Fibroblast of lung (primary cell): ENCODE data around the gene CAMK2B. TPM values are rescaled to one million over a fixed set of nuclear protein-coding genes. Genes with fewer than 3 reads are reported as not detected.

Experiments used
- DNase-seq, 2 donors: peaks; one replicate each; pipeline versions ENCODE4 v3.0.0 to v3.0.0-alpha.2; 2010; ENCODE audit warnings: low read depth in 2 of 2
- H2AFZ ChIP-seq: 2 replicates; pipeline ENCODE4 v1.5.1; 2012; ENCODE audit warnings: low read length, control low read depth, inconsistent platforms
- H3K27ac ChIP-seq: 2 replicates; pipeline ENCODE4 v1.5.1; 2011; ENCODE audit warnings: low read length, control low read depth; ENCODE audit not compliant: insufficient read depth
- H3K27me3 ChIP-seq: 2 replicates; pipeline ENCODE4 v1.5.1; 2011; ENCODE audit warnings: mild to moderate bottlenecking, low read length; ENCODE audit not compliant: control insufficient read depth, insufficient read depth
- H3K36me3 ChIP-seq: 2 replicates; pipeline ENCODE4 v1.5.1; 2011; ENCODE audit warnings: low read length; ENCODE audit not compliant: control insufficient read depth, insufficient read depth
- H3K4me1 ChIP-seq: 2 replicates; pipeline ENCODE4 v1.5.1; 2011; ENCODE audit warnings: low read length; ENCODE audit not compliant: control insufficient read depth, insufficient read depth; ENCODE audit errors: extremely low read depth
- H3K4me2 ChIP-seq: 2 replicates; pipeline ENCODE4 v1.5.1; 2011; ENCODE audit warnings: low read length, control low read depth; ENCODE audit not compliant: insufficient read depth; ENCODE audit errors: extremely low read depth
- H3K4me3 ChIP-seq, 4 experiments: fragments of 200-600 bp in 1 of 4; sonication (generic) in 1 of 4; replicated peaks in 1 of 4; 2 replicates each; pipeline ENCODE4 v1.5.1; 2011 to 2016; ENCODE audit warnings: low read length in 4 of 4, low read depth in 3 of 4, mild to moderate bottlenecking in 3 of 4, control low read depth in 2 of 4, inconsistent platforms in 1 of 4, mixed read lengths in 1 of 4; ENCODE audit not compliant: insufficient read depth in 1 of 4; ENCODE audit errors: control extremely low read depth in 1 of 4
- H3K79me2 ChIP-seq: 2 replicates; pipeline ENCODE4 v1.5.1; 2012; ENCODE audit warnings: mild to moderate bottlenecking, low read length, inconsistent platforms; ENCODE audit not compliant: control insufficient read depth, insufficient read depth
- H3K9ac ChIP-seq: 2 replicates; pipeline ENCODE4 v1.5.1; 2011; ENCODE audit warnings: mild to moderate bottlenecking, low read length, control low read depth; ENCODE audit not compliant: insufficient read depth
- H3K9me3 ChIP-seq: 2 replicates; pipeline ENCODE4 v1.5.1; 2012; ENCODE audit warnings: low read depth, low read length; ENCODE audit not compliant: control insufficient read depth, insufficient read depth
- H4K20me1 ChIP-seq: 2 replicates; pipeline ENCODE4 v1.5.1; 2011; ENCODE audit warnings: low read length; ENCODE audit not compliant: control insufficient read depth, insufficient read depth; ENCODE audit errors: extremely low read depth
- EZH2 ChIP-seq: IDR thresholded peaks from 2 replicates; pipeline ENCODE4 v1.5.1; 2012; ENCODE audit warnings: low read length, control low read depth, mild to moderate bottlenecking; ENCODE audit errors: missing control alignments
- polyA minus RNA-seq: library from RNA; depleted of rRNA, polyadenylated mRNA; stranded (reverse); fragments of >200 nt; gene quantifications from 2 replicates; pipeline ENCODE4 v1.2.3, GENCODE V29; 2011; ENCODE audit warnings: low replicate concordance
- polyA plus RNA-seq, 2 donors: library from polyadenylated mRNA; depleted of rRNA in 1 of 2; stranded (reverse) in 1 of 2; unstranded in 1 of 2; fragments of >200 nt; gene quantifications; 2 replicates each; pipeline ENCODE4 v1.2.1, GENCODE V29; 2011 to 2012; ENCODE audit warnings: missing spikeins in 1 of 2
- total RNA-seq: library from RNA; depleted of rRNA; stranded (reverse); fragments of >200 nt; gene quantifications from 2 replicates; pipeline ENCODE4 v1.2.1, GENCODE V29; 2014
- TF ChIP-seq, protein P1 (sequence below), 2 donors: IDR thresholded peaks in 1 of 2; conservative IDR thresholded peaks in 1 of 2; 1 replicate in 1 of 2; 2 replicates in 1 of 2; pipeline ENCODE4 v1.5.1; 2011 to 2012; ENCODE audit warnings: low read length in 2 of 2, control low read depth in 1 of 2, inconsistent platforms in 1 of 2, low read depth in 1 of 2, mild to moderate bottlenecking in 1 of 2

Gene CAMK2B
- total RNA-seq (0.17 and 0.26 TPM in 2 replicates), polyA plus RNA-seq (0.06 and 0.54 TPM in 2 replicates), polyA minus RNA-seq (6.6 TPM in 1 of 2 replicates, not detected in the other)
- polyA plus RNA-seq (2012): 1.2 TPM in 1 of 2 replicates, not detected in the other

DNA sequence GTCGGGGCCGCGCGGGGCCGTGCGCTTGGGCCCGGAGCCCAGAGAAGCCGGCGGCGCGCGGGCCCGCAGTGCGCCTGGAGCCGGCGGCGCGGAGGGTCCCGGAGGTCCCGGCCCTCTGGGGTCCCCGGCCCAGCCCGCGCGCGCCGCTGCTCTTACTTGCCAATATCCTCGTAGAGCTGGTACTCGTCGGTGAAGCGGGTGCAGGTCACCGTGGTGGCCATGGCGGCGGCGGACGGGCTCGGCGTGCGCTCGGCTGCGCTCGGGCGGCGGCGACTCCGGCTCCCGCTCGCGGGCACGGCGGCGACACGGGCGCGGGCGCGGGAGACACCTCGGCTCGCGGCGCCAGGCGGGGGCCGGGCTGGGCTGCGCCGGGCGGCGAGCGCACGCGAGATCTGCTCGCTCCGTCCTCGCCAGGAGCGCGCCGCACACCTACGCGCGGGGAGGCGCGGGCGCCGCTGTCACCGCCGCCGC is at the start of gene CAMK2B:
Gene CAMK2B, minus strand, starts transcription at position 394 of the 471 bp plus-strand sequence. Its CDS starts 173 bp downstream, at position 221.
- Histone ChIP-seq H3K9me3 (no peaks in the 10 kb centered on the region), H2AFZ (no peak within 1 kb of the TSS), H4K20me1 (no peaks in the 10 kb centered on the region), H3K27ac (no peak within 1 kb of the TSS), H3K79me2 (no peaks in the 10 kb centered on the region), H3K27me3 (peaks cover 31% of the 10 kb centered on the region), H3K4me1 (no peaks in the 10 kb centered on the region), H3K36me3 (no peaks in the 10 kb centered on the region), H3K4me3 (no peak within 1 kb of the TSS), H3K9ac (no peak within 1 kb of the TSS), H3K4me2 (no peak within 1 kb of the TSS)
- TF ChIP-seq, protein P1, sequence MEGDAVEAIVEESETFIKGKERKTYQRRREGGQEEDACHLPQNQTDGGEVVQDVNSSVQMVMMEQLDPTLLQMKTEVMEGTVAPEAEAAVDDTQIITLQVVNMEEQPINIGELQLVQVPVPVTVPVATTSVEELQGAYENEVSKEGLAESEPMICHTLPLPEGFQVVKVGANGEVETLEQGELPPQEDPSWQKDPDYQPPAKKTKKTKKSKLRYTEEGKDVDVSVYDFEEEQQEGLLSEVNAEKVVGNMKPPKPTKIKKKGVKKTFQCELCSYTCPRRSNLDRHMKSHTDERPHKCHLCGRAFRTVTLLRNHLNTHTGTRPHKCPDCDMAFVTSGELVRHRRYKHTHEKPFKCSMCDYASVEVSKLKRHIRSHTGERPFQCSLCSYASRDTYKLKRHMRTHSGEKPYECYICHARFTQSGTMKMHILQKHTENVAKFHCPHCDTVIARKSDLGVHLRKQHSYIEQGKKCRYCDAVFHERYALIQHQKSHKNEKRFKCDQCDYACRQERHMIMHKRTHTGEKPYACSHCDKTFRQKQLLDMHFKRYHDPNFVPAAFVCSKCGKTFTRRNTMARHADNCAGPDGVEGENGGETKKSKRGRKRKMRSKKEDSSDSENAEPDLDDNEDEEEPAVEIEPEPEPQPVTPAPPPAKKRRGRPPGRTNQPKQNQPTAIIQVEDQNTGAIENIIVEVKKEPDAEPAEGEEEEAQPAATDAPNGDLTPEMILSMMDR (conservative IDR thresholded peaks at IDR 0.05 in 1 of 2, IDR thresholded peaks at IDR 0.05 in 1 of 2; ENCODE audit: low read depth in 1 of 2, low read length in 2 of 2): no peak
- no peak for TF ChIP-seq EZH2
- DNase-seq: no peak

DNA sequence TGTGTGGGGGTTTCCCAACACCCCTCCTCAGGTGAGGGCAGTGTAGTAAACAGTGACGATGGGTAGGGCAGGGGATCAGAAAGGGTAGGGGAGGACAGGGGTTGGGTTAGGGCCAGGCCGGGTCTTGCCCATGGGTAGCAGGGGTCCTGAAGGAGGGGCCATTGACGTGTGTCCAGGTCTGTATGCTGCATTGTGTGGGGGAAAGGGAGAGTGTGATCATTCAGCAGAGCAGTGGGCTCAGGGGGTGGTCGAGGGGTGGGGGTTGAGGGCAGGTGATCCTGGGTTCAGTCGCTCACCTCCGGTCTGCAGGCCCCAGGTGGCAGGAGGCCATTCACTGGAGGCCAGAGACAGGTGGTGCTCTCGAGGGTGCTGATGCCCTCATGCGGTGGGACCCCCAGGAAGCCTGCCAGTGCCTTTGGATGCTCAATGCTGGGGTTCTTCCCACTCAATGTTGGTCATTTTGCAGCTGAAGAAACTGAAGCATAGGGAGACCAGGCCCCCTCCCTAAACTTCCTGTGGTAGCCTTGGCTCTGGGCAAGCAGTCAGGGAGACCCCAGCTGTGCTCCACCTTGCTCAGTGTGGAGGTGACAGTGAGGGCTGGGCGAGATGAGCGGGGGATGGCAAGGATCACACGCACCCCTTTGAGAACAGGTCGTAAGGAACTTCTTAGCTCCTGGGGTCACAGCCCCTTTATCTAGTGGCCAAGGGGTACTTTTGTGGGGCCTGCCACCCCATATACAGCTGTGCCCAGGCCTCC is 48.8 kb upstream of the CAMK2B start:
- H3K4me3 ChIP-seq: no peak overlapping the region

DNA sequence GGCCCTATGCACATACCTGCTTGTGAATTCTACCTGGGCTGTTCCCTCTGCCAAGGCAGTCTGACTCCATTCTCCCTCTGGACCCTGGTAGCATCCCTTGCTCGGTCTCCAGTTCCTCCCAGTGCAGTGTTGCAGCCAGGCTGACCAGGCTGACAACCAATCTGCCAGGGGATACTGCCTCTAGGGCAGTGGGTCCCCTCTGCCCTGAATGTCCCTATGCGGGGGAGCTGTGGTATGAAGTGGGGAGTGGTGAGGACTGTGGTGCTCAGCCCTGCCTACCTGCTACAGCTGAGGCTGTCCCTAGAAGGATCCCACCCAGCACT is 48.0 kb upstream of the CAMK2B start:
- Histone ChIP-seq H3K9ac (no peak overlapping the region), H4K20me1 (no peaks in the 10 kb centered on the region), H3K27me3 (no peaks in the 10 kb centered on the region), H3K4me3 (no peak overlapping the region), H3K79me2 (no peaks in the 10 kb centered on the region), H3K36me3 (no peaks in the 10 kb centered on the region), H3K4me1 (peaks cover 13% of the 10 kb centered on the region), H3K9me3 (no peaks in the 10 kb centered on the region), H3K4me2 (no peak overlapping the region), H3K27ac (no peak overlapping the region), H2AFZ (no peak overlapping the region)
- TF ChIP-seq, protein P1 (conservative IDR thresholded peaks at IDR 0.05 in 1 of 2, IDR thresholded peaks at IDR 0.05 in 1 of 2; ENCODE audit: low read depth in 1 of 2, low read length in 2 of 2): no peak
- DNase-seq: no peak

More for the DNA sequence above, 48.8 kb upstream of the CAMK2B start:
- Histone ChIP-seq H3K4me1 (peaks cover 14% of the 10 kb centered on the region), H3K36me3 (no peaks in the 10 kb centered on the region), H3K4me2 (no peak overlapping the region), H3K27ac (no peak overlapping the region), H4K20me1 (no peaks in the 10 kb centered on the region), H2AFZ (no peak overlapping the region), H3K27me3 (no peaks in the 10 kb centered on the region), H3K9ac (no peak overlapping the region), H3K9me3 (no peaks in the 10 kb centered on the region), H3K79me2 (no peaks in the 10 kb centered on the region)
- no peak for DNase-seq
- TF ChIP-seq, protein P1 (conservative IDR thresholded peaks at IDR 0.05 in 1 of 2, IDR thresholded peaks at IDR 0.05 in 1 of 2; ENCODE audit: low read depth in 1 of 2, low read length in 2 of 2): no peak
- TF ChIP-seq EZH2: no peak
